SKM-1 treated with dmso at 0.1 percent for 144 hours (cell line): ENCODE results near the gene HADHA.
"Not testable (repeated sequence)": the region's sequence is repeated elsewhere in the genome, so short reads cannot be mapped to it uniquely, and the experiment has no call there.

Source experiments
- DNase-seq: peaks from one replicate; lab custom pipeline; 2025; ENCODE audit not compliant: unreplicated experiment; lab: John Stamatoyannopoulos, UW

HADHA gene

GRCh38 chr2:26244309-26245230, at the start of gene HADHA, which contains the start of gene HADHB:
HADHA (minus strand) TSS chr2:26244632; CDS start chr2:26244596, 36 bp downstream.
HADHB (plus strand) TSS chr2:26244939; CDS start chr2:26254255, 9,316 bp downstream.
- peak; percentile 95 for DNase-seq

DNA sequence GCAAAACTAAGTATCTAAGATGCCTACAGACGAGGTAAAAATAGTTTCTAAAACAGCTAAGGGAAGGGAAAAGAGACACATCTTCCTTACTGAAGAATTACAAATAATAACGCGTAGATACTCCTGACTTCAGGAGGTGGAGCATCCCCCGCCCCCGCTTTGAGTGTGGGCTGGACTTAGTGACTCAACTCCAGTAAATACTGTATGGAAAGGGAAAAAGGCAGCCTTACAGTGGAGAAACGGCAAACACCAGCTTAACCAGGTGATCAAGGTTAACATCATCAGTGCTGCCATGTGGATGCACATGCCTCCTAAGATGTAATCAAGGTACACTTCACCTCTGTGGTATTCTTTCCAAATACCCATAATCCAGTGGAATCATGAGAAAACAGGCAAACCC, 48.2 kb upstream of the HADHA start:
- no peak for DNase-seq

DNA sequence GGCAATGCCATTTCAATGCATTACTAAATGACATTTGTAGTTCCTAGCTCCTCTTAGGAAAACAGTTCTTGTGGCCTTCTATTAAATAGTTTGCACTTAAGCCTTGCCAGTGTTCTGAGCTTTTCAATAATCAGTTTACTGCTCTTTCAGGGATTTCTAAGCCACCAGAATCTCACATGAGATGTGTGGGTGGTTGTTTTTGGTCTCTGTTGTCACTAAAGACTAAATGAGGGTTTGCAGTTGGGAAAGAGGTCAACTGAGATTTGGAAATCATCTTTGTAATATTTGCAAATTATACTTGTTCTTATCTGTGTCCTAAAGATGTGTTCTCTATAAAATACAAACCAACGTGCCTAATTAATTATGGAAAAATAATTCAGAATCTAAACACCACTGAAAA, 45.6 kb upstream of the HADHA start:
- no peak for DNase-seq

DNA sequence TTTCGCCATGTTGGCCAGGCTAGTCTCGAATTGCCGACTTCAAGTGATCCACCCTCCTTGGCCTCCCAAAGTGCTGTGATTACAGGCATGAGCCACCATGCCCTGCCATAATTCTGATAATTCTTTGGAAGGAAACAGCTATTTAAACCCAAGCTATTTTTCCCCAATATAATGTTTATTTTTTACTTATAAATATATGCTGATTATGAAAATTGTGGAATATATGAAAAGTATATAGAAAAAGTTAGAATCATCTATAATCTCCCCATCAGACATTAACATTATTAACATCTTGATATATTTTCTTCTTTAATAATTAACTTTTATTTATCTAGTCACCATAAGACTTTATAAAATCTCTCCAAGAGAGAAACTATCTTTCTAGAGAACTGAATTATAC, 41.5 kb upstream of the HADHA start:
- no peak for DNase-seq

GRCh38 chr2:26284132-26284531, 39.7 kb upstream of the HADHA start:
- DNase-seq, result no peak

GRCh38 chr2:26283606-26284005, 39.2 kb upstream of the HADHA start:
- DNase-seq, result no peak

- no peak for DNase-seq
Measured at GRCh38 chr2:26281226-26281625, 36.8 kb upstream of the HADHA start.

GRCh38 chr2:26279886-26280285, 35.5 kb upstream of the HADHA start:
- no peak for DNase-seq

DNA sequence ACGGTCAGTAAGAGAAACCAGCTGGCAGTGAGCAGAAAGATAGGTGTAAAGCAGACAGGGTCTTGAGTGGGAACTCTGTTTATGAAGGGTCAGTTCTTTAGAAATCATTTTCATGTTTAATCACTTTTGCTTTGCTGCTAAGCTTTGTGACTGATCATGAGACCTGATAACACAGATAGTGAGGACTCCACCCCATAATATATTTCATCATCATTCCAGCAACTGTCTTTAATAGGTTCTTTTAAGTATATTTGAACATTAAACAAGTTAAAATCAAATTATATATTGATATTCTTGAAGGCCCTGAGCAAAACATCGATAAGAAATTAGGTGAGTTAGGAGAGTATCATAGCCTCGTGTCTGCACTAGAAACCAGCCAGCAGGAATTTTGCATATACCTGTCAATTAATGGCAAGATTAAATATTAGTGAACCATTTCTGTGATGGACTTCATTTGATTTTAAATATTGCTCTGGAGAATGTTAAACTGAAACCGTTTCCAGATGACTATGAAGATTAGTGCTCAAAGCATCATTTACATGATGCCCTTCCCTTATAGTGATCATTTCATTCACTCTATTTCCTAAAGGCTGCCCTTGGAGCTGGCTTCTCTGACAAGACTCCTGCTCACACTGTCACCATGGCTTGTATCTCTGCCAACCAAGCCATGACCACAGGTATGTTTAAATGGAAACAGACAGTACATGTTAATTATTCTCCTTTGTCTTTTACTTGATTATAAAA, 32.2 kb upstream of the HADHA start:
- no peak for DNase-seq

- DNase-seq, result no peak
Measured at GRCh38 chr2:26274058-26274613, 29.7 kb upstream of the HADHA start.

DNA sequence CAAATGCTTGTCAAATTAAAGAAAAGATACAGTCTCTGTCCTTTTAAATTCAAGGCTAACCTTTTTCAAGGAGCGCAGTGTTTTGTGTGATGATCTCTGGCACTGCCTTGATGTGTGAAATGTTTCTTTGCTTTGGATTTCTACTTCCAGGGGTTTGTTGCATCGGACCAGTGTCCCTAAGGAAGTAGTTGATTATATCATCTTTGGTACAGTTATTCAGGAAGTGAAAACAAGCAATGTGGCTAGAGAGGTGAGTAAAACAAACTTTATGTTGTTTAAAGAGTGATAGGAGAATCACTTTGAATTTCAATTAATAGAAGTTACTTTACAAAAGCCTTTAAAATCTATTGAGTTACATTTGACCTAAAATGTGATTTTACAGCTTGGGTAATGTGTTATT, 29.1 kb upstream of the HADHA start:
- no peak for DNase-seq

DNA sequence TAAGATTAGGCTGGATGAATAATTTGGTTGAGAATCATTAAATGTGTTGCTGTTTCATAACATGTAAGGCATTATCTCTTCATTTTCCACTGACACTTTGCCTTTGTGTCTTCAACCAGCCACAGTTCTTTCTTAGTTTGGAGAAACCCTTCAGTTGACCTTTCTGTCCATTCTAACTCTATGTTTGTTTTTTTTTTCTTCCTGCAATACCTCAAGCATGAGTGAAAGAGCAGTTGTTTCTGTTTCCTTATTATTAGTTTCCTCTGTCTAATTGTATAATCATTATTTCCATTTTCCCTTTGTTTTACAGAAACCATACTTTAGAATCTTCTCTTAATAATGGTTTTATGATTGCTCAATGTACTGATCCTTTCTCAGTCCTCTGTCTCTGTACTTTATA, 25.9 kb upstream of the HADHA start:
- DNase-seq, result no peak

GRCh38 chr2:26269571-26270158, 25.2 kb upstream of the HADHA start:
- DNase-seq, result no peak

GRCh38 chr2:26268670-26269385, 24.4 kb upstream of the HADHA start:
- DNase-seq, result peak; percentile 28

DNA sequence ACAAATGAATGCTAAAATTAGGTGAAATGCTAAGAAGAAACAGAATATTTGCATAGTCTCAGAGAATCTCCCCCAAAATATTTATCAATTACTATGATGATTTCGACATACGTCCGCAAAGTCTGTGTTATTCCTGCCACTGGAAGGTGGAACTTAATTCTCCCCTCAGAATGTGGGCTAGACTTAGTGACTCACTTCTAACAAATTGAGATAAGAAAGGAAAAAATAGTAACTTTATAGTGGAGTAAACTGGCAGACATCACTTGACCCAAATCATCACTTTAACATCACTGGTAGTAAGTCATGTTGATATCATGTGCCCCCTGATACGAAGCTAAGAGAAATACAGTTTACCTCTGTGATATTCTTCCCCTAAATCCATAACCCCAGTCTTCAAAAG, 23.8 kb upstream of the HADHA start:
- peak; percentile 10 for DNase-seq

- DNase-seq, result not testable (repeated sequence)
Measured at GRCh38 chr2:26258836-26259235, 14.4 kb upstream of the HADHA start.

- DNase-seq, result no peak
Measured at GRCh38 chr2:26255759-26256384, 11.4 kb upstream of the HADHA start.

DNA sequence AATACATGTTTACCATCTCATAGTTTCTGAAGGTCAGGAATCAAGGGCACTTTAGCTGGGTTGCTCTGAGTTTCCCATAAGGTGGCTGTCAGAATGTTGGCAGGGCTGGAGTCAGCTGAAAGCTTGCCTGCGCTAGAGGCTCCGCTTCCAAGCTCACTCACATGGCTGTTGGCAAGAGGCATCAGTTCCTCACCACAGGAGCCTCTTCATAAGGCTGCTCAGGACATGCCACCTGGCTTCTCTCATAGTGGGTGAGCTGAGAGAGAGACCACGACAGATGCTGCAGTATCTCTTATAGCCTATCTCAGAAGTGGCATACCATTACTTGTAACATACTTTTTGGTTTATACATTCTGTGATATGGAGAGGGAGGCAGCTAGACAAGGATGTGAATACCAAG, 7.5 kb upstream of the HADHA start:
- DNase-seq, result no peak

DNA sequence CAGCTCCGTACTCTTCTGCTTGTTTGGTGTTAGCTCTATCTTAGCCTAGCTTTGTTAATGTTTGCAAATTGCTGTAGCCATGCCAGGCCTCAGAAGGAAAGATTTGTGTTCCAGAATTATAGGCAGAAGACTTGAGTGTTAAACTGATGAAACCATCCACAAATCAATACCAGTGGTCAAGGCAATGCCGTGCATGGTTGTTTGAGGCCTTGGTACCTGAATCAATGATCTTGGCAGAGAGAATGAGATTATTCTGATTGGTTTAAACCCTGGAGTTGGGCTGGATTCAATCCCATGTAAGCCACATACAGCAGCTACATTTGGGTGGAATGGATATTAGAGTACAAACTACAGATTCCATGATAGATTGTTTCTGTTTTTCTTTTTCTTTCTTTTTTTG, 5.2 kb upstream of the HADHA start:
- DNase-seq, result no peak

- DNase-seq, result no peak
Measured at GRCh38 chr2:26246818-26247217, 2.4 kb upstream of the HADHA start.
